ENCODE measurements around the gene ENPP1.

The ENPP1 gene

DNA sequence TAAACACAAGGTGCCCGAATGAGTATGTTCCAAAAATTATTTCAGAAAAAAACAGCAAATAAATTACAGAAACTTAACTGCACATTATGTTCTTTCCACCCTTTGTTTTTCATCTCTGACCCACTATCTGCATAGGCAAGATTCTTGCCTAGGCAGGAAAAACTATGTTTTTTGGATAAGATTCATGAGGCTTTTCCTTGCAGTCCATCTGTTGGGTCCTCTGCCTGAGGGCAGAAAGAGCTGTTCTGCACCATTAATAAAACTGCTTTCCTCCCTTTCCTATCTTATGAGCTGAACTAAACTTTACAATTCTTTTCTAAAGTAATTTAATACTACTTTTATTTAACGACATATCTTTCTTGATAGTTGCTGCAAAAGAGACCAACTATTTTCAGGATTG lies 21.1 kb downstream of the ENPP1 start:
- no peaks in the 10 kb centered on the region for H3K36me3 Mint-ChIP-seq (ENCODE audit: low read depth)
- no peak overlapping the region for H3K4me3 Mint-ChIP-seq
- TF ChIP-seq, protein P1, sequence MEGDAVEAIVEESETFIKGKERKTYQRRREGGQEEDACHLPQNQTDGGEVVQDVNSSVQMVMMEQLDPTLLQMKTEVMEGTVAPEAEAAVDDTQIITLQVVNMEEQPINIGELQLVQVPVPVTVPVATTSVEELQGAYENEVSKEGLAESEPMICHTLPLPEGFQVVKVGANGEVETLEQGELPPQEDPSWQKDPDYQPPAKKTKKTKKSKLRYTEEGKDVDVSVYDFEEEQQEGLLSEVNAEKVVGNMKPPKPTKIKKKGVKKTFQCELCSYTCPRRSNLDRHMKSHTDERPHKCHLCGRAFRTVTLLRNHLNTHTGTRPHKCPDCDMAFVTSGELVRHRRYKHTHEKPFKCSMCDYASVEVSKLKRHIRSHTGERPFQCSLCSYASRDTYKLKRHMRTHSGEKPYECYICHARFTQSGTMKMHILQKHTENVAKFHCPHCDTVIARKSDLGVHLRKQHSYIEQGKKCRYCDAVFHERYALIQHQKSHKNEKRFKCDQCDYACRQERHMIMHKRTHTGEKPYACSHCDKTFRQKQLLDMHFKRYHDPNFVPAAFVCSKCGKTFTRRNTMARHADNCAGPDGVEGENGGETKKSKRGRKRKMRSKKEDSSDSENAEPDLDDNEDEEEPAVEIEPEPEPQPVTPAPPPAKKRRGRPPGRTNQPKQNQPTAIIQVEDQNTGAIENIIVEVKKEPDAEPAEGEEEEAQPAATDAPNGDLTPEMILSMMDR (IDR thresholded peaks at IDR 0.05; ENCODE audit: unreplicated experiment in 3 of 3) = no peak
- H3K4me1 Mint-ChIP-seq = peaks cover 19% of the 10 kb centered on the region
- H3K27me3 Mint-ChIP-seq (ENCODE audit: low read depth) = no peaks in the 10 kb centered on the region
- H3K27ac Mint-ChIP-seq = peak overlapping the region; percentile 77 to 85 (median 78)
- no peaks in the 10 kb centered on the region for H3K9me3 Mint-ChIP-seq

DNA sequence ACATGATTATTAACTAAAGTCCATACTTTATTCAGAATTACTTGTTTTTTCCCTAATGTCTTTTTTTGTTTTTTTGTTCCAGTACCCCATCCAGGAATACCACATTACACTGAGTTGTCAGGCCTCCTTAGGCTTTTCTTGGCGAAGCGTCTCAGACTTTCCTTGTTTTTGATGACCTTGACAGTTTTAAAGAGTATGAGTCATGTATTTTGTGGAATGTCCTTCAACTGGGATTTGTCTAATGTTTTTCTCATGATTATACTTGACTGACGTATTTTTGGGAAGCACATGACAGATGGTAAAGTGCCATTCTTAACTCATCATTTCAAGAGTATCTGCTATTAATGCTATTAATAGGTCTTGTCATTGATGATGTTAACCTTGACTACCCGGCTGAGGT lies 23.6 kb downstream of the ENPP1 start:
- no peak overlapping the region for H3K4me3 Mint-ChIP-seq
- no peaks in the 10 kb centered on the region for H3K9me3 Mint-ChIP-seq
- no peaks in the 10 kb centered on the region for H3K27me3 Mint-ChIP-seq (ENCODE audit: low read depth)
- no peaks in the 10 kb centered on the region for H3K36me3 Mint-ChIP-seq (ENCODE audit: low read depth)
- TF ChIP-seq, protein P1 (IDR thresholded peaks at IDR 0.05; ENCODE audit: unreplicated experiment in 3 of 3) = no peak
- no peak overlapping the region for H3K27ac Mint-ChIP-seq
- peaks cover 9% of the 10 kb centered on the region for H3K4me1 Mint-ChIP-seq

DNA sequence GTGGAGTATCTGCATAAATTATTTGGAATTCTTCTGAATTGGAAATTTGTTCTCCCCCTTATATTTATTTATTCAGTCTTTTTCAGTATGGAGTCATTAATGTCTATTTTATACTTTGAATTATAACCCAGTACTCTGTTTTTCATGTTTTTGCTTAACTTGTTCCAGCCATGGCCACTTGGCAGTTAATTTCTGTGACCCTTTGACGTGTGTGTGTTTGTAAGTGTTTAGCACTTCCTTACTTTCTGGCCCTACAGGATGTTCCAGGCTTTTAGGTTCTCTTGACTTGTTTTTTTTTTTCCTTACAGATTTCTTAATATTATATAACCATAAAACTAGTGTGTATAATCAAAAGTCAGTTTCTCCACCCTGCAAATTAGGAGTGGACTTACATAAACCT lies 24.1 kb downstream of the ENPP1 start:
- TF ChIP-seq, protein P1 (IDR thresholded peaks at IDR 0.05; ENCODE audit: unreplicated experiment in 3 of 3) = no peak
- H3K9me3 Mint-ChIP-seq = no peaks in the 10 kb centered on the region
- H3K36me3 Mint-ChIP-seq (ENCODE audit: low read depth) = no peaks in the 10 kb centered on the region
- H3K27me3 Mint-ChIP-seq (ENCODE audit: low read depth) = no peaks in the 10 kb centered on the region
- no peak overlapping the region for H3K4me3 Mint-ChIP-seq
- H3K4me1 Mint-ChIP-seq = peaks cover 12% of the 10 kb centered on the region
- H3K27ac Mint-ChIP-seq = no peak overlapping the region

DNA sequence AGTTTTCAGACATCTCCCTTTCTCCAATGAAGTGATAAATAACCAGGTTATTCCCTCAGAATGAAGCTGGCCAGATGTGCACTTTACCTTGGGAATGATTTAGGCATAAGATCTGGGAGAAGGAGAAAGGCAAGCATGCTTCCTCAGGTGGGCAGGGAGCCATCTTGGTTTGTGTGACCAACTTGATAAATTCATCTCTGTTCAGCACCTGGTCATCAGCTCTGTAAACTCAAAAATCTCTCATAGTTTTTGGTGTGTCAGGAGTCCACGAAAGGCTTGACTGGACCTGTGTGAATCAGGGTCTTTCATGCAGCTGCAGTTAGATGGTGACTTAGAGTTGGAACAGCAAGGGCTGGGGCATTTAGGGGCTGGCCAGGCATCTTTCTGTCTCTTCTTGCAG lies 24.5 kb downstream of the ENPP1 start:
- H3K4me1 Mint-ChIP-seq = peaks cover 13% of the 10 kb centered on the region
- H3K4me3 Mint-ChIP-seq = no peak overlapping the region
- H3K9me3 Mint-ChIP-seq = no peaks in the 10 kb centered on the region
- H3K27me3 Mint-ChIP-seq (ENCODE audit: low read depth) = no peaks in the 10 kb centered on the region
- no peaks in the 10 kb centered on the region for H3K36me3 Mint-ChIP-seq (ENCODE audit: low read depth)
- no peak overlapping the region for H3K27ac Mint-ChIP-seq
- TF ChIP-seq, protein P1 (IDR thresholded peaks at IDR 0.05; ENCODE audit: unreplicated experiment in 3 of 3) = no peak

DNA sequence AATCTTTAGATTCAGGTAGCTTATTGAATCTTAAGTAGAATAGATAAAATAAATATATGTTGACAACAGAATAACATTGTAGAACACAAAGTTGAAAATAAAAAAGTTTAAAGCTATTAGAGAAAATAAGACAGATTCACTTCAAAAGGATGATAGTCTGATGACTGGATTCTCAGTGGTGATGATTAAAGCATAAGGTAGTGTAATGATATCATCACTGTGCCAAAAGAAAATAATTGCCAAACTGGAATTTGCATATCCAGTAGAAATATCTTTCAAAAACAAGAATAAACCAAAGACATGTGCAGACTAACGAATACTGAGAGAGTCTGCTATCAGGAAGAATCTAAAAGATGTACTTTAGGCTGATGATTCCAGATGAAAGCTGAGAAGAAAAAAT lies 30.2 kb downstream of the ENPP1 start:
- Mint-ChIP-seq H3K36me3 (ENCODE audit: low read depth) (no peaks in the 10 kb centered on the region), H3K27me3 (ENCODE audit: low read depth) (no peaks in the 10 kb centered on the region)

DNA sequence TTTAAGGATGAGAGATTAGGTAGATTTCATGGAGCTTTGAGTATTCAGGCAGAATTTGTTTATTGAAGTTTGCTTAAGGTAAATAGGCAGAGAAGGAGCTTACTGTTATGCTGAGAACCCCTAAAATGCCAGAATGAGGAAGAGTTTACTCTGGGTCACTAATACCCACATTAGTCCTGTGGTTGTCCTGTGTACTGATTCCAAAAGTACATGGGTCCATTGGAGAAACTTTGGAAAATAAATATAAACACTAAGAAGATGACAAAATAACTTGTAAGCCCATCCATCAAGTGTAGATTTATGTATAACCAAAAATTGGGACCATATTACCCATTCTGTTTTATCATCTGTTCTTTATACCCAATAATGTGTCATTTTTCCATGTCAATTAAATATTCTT lies 31.6 kb downstream of the ENPP1 start:
- TF ChIP-seq, protein P1 (IDR thresholded peaks at IDR 0.05; ENCODE audit: unreplicated experiment in 3 of 3) = no peak
- Mint-ChIP-seq H3K4me1 (peaks cover 41% of the 10 kb centered on the region), H3K9me3 (no peaks in the 10 kb centered on the region), H3K27ac (no peak overlapping the region), H3K27me3 (ENCODE audit: low read depth) (no peaks in the 10 kb centered on the region), H3K4me3 (no peak overlapping the region), H3K36me3 (ENCODE audit: low read depth) (no peaks in the 10 kb centered on the region)

More for the DNA sequence above, 30.2 kb downstream of the ENPP1 start:
- TF ChIP-seq, protein P1 (IDR thresholded peaks at IDR 0.05; ENCODE audit: unreplicated experiment in 3 of 3) = no peak
- H3K4me3 Mint-ChIP-seq = no peak overlapping the region
- H3K9me3 Mint-ChIP-seq = no peaks in the 10 kb centered on the region
- peaks cover 37% of the 10 kb centered on the region for H3K4me1 Mint-ChIP-seq
- no peak overlapping the region for H3K27ac Mint-ChIP-seq
